ENCODE measurements around the gene RUNX2. TPM values are rescaled to one million over a fixed set of nuclear protein-coding genes. Genes with fewer than 3 reads are reported as not detected.
A peak's percentile ranks its signal among the peaks of the same experiment; 100 is the strongest.

The RUNX2 gene
- total and polyA plus RNA-seq, 9 of the 15 experiments (the other 6 are each of a cell fraction or from before 2014, with no cell fraction given) = 0.29 to 1.00 (median 0.43) TPM

DNA sequence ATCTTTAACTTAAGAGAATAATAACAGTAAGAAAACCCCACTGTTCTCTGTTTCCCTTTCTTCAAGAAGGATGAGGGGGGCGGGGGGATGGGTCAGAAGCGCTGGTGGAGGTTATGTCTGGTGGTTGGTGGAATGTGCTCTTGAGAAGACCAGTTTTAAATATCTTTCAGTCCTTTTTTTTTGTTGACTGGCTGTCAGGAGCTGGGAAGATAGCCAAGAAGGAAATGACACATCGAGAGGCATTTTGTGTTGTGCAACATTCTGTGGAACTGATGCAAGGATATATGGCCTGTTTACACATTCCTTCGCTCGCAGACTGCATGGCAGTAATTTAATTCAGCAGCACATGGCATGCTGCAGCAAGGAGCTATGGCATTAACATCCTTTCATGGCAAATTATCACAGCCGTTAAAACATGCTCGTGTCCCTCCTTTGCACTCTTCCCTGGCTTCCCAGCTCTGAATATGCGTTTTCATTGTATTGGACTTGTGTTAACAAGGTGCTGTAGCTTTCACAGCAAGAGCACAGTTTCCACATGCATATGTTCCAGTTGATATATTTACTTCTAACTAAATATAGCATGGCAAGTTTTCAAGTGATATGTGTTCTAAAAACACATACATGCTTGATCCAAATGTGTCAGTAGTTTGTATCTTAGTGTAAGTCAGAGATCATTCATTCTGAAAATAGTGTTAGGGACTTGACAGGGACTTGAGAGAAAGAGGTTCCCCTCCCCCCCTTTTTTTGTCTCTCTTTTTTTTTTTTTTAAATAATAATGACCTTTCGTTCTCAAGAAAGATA is 117.8 kb downstream of the RUNX2 start (continued):
- TF ChIP-seq E2F6 (IDR thresholded peaks at IDR 0.05; ENCODE audit: borderline replicate concordance in 1 of 2, extremely low read depth in 1 of 2, insufficient read depth in 1 of 2, insufficient read length in 1 of 2, low read depth in 1 of 2, low read length in 1 of 2, poor library complexity in 1 of 2, severe bottlenecking in 1 of 2) (peak; percentile 65 to 85), ZNF3 (CRISPR knock-in tag; IDR thresholded peaks at IDR 0.05) (no peak), C11orf30 (IDR thresholded peaks at IDR 0.05; ENCODE audit: low read depth) (peak; percentile 30; the same call in 1 of the 2 replicates), MLX (CRISPR knock-in tag; conservative IDR thresholded peaks at IDR 0.05) (no peak), RBFOX2 (IDR thresholded peaks at IDR 0.05; ENCODE audit: low read depth, low read length) (peak; percentile 62), HIVEP1 (CRISPR knock-in tag; IDR thresholded peaks at IDR 0.05) (0 out of 2 replicates have a peak, but pooled peaks have one; percentile 17), BMI1 (IDR thresholded peaks at IDR 0.05; ENCODE audit: low read length) (no peak), MTA1 (IDR thresholded peaks at IDR 0.05; ENCODE audit: borderline replicate concordance) (peak; percentile 45; the same call in 1 of the 2 replicates), CAMTA2 (CRISPR knock-in tag; conservative IDR thresholded peaks at IDR 0.05) (0 out of 2 replicates have a peak, but pooled peaks have one; percentile 66), CTCF (IDR thresholded peaks at IDR 0.05 in 2 of 3, conservative IDR thresholded peaks at IDR 0.05 in 1 of 3; ENCODE audit: insufficient read depth in 2 of 3, low read depth in 1 of 3, low read length in 3 of 3) (no peak), SRSF3 (IDR thresholded peaks at IDR 0.05; ENCODE audit: insufficient read depth, low read length) (no peak), ATF7 (IDR thresholded peaks at IDR 0.05) (peak; percentile 96)
- TF ChIP-seq, protein P1, sequence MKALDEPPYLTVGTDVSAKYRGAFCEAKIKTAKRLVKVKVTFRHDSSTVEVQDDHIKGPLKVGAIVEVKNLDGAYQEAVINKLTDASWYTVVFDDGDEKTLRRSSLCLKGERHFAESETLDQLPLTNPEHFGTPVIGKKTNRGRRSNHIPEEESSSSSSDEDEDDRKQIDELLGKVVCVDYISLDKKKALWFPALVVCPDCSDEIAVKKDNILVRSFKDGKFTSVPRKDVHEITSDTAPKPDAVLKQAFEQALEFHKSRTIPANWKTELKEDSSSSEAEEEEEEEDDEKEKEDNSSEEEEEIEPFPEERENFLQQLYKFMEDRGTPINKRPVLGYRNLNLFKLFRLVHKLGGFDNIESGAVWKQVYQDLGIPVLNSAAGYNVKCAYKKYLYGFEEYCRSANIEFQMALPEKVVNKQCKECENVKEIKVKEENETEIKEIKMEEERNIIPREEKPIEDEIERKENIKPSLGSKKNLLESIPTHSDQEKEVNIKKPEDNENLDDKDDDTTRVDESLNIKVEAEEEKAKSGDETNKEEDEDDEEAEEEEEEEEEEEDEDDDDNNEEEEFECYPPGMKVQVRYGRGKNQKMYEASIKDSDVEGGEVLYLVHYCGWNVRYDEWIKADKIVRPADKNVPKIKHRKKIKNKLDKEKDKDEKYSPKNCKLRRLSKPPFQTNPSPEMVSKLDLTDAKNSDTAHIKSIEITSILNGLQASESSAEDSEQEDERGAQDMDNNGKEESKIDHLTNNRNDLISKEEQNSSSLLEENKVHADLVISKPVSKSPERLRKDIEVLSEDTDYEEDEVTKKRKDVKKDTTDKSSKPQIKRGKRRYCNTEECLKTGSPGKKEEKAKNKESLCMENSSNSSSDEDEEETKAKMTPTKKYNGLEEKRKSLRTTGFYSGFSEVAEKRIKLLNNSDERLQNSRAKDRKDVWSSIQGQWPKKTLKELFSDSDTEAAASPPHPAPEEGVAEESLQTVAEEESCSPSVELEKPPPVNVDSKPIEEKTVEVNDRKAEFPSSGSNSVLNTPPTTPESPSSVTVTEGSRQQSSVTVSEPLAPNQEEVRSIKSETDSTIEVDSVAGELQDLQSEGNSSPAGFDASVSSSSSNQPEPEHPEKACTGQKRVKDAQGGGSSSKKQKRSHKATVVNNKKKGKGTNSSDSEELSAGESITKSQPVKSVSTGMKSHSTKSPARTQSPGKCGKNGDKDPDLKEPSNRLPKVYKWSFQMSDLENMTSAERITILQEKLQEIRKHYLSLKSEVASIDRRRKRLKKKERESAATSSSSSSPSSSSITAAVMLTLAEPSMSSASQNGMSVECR (CRISPR knock-in tag; IDR thresholded peaks at IDR 0.05) = 0 out of 2 replicates have a peak, but pooled peaks have one; percentile 47
- TF ChIP-seq, protein P2, sequence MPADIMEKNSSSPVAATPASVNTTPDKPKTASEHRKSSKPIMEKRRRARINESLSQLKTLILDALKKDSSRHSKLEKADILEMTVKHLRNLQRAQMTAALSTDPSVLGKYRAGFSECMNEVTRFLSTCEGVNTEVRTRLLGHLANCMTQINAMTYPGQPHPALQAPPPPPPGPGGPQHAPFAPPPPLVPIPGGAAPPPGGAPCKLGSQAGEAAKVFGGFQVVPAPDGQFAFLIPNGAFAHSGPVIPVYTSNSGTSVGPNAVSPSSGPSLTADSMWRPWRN (IDR thresholded peaks at IDR 0.05; ENCODE audit: low read depth) = 0 out of 2 replicates have a peak, but pooled peaks have one; percentile 34
- TF ChIP-seq, protein P3, sequence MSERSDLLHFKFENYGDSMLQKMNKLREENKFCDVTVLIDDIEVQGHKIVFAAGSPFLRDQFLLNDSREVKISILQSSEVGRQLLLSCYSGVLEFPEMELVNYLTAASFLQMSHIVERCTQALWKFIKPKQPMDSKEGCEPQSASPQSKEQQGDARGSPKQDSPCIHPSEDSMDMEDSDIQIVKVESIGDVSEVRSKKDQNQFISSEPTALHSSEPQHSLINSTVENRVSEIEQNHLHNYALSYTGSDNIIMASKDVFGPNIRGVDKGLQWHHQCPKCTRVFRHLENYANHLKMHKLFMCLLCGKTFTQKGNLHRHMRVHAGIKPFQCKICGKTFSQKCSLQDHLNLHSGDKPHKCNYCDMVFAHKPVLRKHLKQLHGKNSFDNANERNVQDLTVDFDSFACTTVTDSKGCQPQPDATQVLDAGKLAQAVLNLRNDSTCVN (CRISPR knock-in tag; IDR thresholded peaks at IDR 0.05) = no peak

Measured in K562 (cell line).